CD4-positive, alpha-beta T cell (primary cell): ENCODE data around the gene LEKR1. TPM values are rescaled to one million over a fixed set of nuclear protein-coding genes. Genes with fewer than 3 reads are reported as not detected.

Source experiments
- ATAC-seq: fragments of 200-7000 bp; cut with Tn5 transposase; one replicate; pipeline ENCODE4 v1.10.0; 2022; ENCODE audit warnings: mild to moderate bottlenecking; ENCODE audit not compliant: poor library complexity
- CTCF ChIA-PET: fragments of 350-600 bp; sonication (Branson Sonifier 250); formaldehyde crosslinking; loops from one replicate; lab custom pipeline; 2021; ENCODE audit warnings: antibody characterized with exemption, inconsistent platforms; lab: Charles Lee
- POLR2A ChIA-PET: fragments of 350-600 bp; sonication (Branson Sonifier 250); formaldehyde crosslinking; loops from one replicate; lab custom pipeline; 2021; ENCODE audit warnings: antibody characterized with exemption, inconsistent platforms; lab: Charles Lee
- DNase-seq, 14 experiments: peaks; one replicate each; pipeline ENCODE4 v3.0.0-alpha.2; 2013 to 2020; ENCODE audit warnings: mixed read lengths in 2 of 14
- H3K27ac ChIP-seq, 2 donors: one replicate each; pipeline versions ENCODE4 v1.5.1 to v1.7.0; 2013; ENCODE audit warnings: low read length in 2 of 2, low read depth in 1 of 2, mild to moderate bottlenecking in 1 of 2
- H3K27me3 ChIP-seq, 2 experiments: 1 replicate in 1 of 2; 2 replicates in 1 of 2; pipeline versions ENCODE4 v1.6.1 to v1.7.0; 2013; ENCODE audit warnings: low read length in 2 of 2, control low read depth in 1 of 2, mild to moderate bottlenecking in 1 of 2, moderate library complexity in 1 of 2; ENCODE audit not compliant: insufficient read depth in 2 of 2, control insufficient read depth in 1 of 2
- H3K36me3 ChIP-seq: one replicate; pipeline ENCODE4 v1.6.1; 2013; ENCODE audit warnings: low read length, control low read depth; ENCODE audit not compliant: insufficient read depth
- H3K4me1 ChIP-seq: one replicate; pipeline ENCODE4 v1.6.1; 2013; ENCODE audit warnings: low read length, control low read depth; ENCODE audit not compliant: insufficient read depth
- H3K4me3 ChIP-seq: one replicate; pipeline ENCODE4 v1.5.1; 2013; ENCODE audit warnings: mild to moderate bottlenecking, low read length, moderate library complexity
- H3K9me3 ChIP-seq, 2 experiments: 1 replicate in 1 of 2; 2 replicates in 1 of 2; pipeline versions ENCODE4 v1.6.1 to v1.7.0; 2013; ENCODE audit warnings: low read length in 2 of 2, mild to moderate bottlenecking in 2 of 2, control low read depth in 1 of 2, moderate library complexity in 1 of 2; ENCODE audit not compliant: control insufficient read depth in 1 of 2, insufficient read depth in 1 of 2
- H3K27ac Mint-ChIP-seq: one replicate; pipeline ENCODE4 v1.8.0; 2020; ENCODE audit warnings: mixed read lengths
- H3K27me3 Mint-ChIP-seq: one replicate; pipeline ENCODE4 v1.8.0; 2021; ENCODE audit warnings: mixed read lengths
- H3K36me3 Mint-ChIP-seq: one replicate; pipeline ENCODE4 v1.8.0; 2021; ENCODE audit warnings: low read depth, mixed read lengths
- H3K4me1 Mint-ChIP-seq: one replicate; pipeline ENCODE4 v1.8.0; 2021; ENCODE audit warnings: low read depth, mixed read lengths
- H3K4me3 Mint-ChIP-seq: one replicate; pipeline ENCODE4 v1.8.0; 2020; ENCODE audit warnings: mild to moderate bottlenecking, mixed read lengths
- H3K9me3 Mint-ChIP-seq: one replicate; pipeline ENCODE4 v1.8.0; 2020; ENCODE audit warnings: mixed read lengths
- CTCF ChIP-seq: fragments of 200-600 bp; IDR thresholded peaks from one replicate; pipeline ENCODE4 v1.8.0; 2022; ENCODE audit warnings: antibody characterized with exemption, mild to moderate bottlenecking
- intact Hi-C, 2 experiments: fragments of 100-400 bp; cut with DNase I in 1 of 2; cut with micrococcal nuclease in 1 of 2; formaldehyde crosslinking; loops; one replicate each; pipeline versions ENCODE4 v1.15.1 to v1.9.0; 2023 to 2025; cut with DNase I, micrococcal nuclease
- total RNA-seq, 174 experiments: library from RNA in 2 of 174; stranded (reverse) in 2 of 174; gene quantifications; one replicate each; pipeline ENCODE4 v1.2.3 and lab custom pipeline; 2021 to 2026

Gene LEKR1
- total RNA-seq, 2 experiments from 2014 or later, result 0.77 to 1.0 TPM

- CTCF ChIA-PET, result no interaction called here
- no peak overlapping the region for H3K4me3 ChIP-seq
- no peaks in the 10 kb centered on the region for H3K36me3 Mint-ChIP-seq
These were observed 43.8 kb upstream of the LEKR1 start for GRCh38 chr3:156782319-156782718.

GRCh38 chr3:156782921-156783320, 43.2 kb upstream of the LEKR1 start:
- no peak for TF ChIP-seq CTCF
- Mint-ChIP-seq H3K4me3 (no peak overlapping the region), H3K27ac (no peak overlapping the region), H3K36me3 (no peaks in the 10 kb centered on the region), H3K4me1 (no peaks in the 10 kb centered on the region), H3K27me3 (no peaks in the 10 kb centered on the region), H3K9me3 (no peaks in the 10 kb centered on the region)
- Histone ChIP-seq H3K27me3 (no peaks in the 10 kb centered on the region), H3K9me3 (no peaks in the 10 kb centered on the region), H3K4me1 (no peaks in the 10 kb centered on the region), H3K27ac (no peak overlapping the region), H3K36me3 (no peaks in the 10 kb centered on the region), H3K4me3 (no peak overlapping the region)
- POLR2A ChIA-PET, result no interaction called here
- no peak for ATAC-seq
- intact Hi-C loops, result no loop called here
- CTCF ChIA-PET, result no interaction called here
- no peak for DNase-seq

More at GRCh38 chr3:156782319-156782718, 43.8 kb upstream of the LEKR1 start:
- no peaks in the 10 kb centered on the region for H3K36me3 ChIP-seq
- H3K27me3 ChIP-seq, result no peaks in the 10 kb centered on the region
- Mint-ChIP-seq H3K4me1 (no peaks in the 10 kb centered on the region), H3K9me3 (no peaks in the 10 kb centered on the region), H3K27me3 (no peaks in the 10 kb centered on the region), H3K27ac (no peak overlapping the region), H3K4me3 (no peak overlapping the region)
- H3K9me3 ChIP-seq, result no peaks in the 10 kb centered on the region
- TF ChIP-seq CTCF, result no peak
- no peak for DNase-seq
- no peak overlapping the region for H3K27ac ChIP-seq
- ATAC-seq, result no peak
- POLR2A ChIA-PET, result no interaction called here
- intact Hi-C loops, result no loop called here
- no peaks in the 10 kb centered on the region for H3K4me1 ChIP-seq

GRCh38 chr3:156787001-156787400, 39.2 kb upstream of the LEKR1 start:
- Histone ChIP-seq H3K27me3 (no peaks in the 10 kb centered on the region), H3K36me3 (no peaks in the 10 kb centered on the region), H3K9me3 (no peaks in the 10 kb centered on the region), H3K4me1 (no peaks in the 10 kb centered on the region), H3K27ac (no peak overlapping the region), H3K4me3 (no peak overlapping the region)
- POLR2A ChIA-PET, result no interaction called here
- ATAC-seq, result no peak
- CTCF ChIA-PET, result interaction anchor here (1.1 kb wide), 1 partner anchor 260 kb away, joined by 3 read pairs; no protein-coding TSS in a partner anchor
- Mint-ChIP-seq H3K27me3 (no peaks in the 10 kb centered on the region), H3K4me1 (no peaks in the 10 kb centered on the region), H3K27ac (no peak overlapping the region), H3K4me3 (no peak overlapping the region), H3K36me3 (no peaks in the 10 kb centered on the region), H3K9me3 (no peaks in the 10 kb centered on the region)
- intact Hi-C loops, result no loop called here
- DNase-seq, result no peak
- no peak for TF ChIP-seq CTCF
